ENCODE measurements around the gene SIX2.

The SIX2 gene

GRCh38 chr2:44965684-44966083 is 43.6 kb downstream of the SIX2 start:
- H3K4me1 Mint-ChIP-seq, result no peaks in the 10 kb centered on the region
- no peaks in the 10 kb centered on the region for H3K36me3 Mint-ChIP-seq (ENCODE audit: low read depth)
- no peak overlapping the region for H3K27ac Mint-ChIP-seq
- no peak overlapping the region for H3K4me3 Mint-ChIP-seq
- TF ChIP-seq, protein P1, sequence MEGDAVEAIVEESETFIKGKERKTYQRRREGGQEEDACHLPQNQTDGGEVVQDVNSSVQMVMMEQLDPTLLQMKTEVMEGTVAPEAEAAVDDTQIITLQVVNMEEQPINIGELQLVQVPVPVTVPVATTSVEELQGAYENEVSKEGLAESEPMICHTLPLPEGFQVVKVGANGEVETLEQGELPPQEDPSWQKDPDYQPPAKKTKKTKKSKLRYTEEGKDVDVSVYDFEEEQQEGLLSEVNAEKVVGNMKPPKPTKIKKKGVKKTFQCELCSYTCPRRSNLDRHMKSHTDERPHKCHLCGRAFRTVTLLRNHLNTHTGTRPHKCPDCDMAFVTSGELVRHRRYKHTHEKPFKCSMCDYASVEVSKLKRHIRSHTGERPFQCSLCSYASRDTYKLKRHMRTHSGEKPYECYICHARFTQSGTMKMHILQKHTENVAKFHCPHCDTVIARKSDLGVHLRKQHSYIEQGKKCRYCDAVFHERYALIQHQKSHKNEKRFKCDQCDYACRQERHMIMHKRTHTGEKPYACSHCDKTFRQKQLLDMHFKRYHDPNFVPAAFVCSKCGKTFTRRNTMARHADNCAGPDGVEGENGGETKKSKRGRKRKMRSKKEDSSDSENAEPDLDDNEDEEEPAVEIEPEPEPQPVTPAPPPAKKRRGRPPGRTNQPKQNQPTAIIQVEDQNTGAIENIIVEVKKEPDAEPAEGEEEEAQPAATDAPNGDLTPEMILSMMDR (IDR thresholded peaks at IDR 0.05; ENCODE audit: unreplicated experiment in 3 of 3), result no peak
- H3K27me3 Mint-ChIP-seq (ENCODE audit: low read depth), result peaks cover 60% of the 10 kb centered on the region
- H3K9me3 Mint-ChIP-seq, result no peaks in the 10 kb centered on the region

- H3K9me3 Mint-ChIP-seq, result no peaks in the 10 kb centered on the region
- H3K4me3 Mint-ChIP-seq, result no peak overlapping the region
- H3K36me3 Mint-ChIP-seq (ENCODE audit: low read depth), result no peaks in the 10 kb centered on the region
- TF ChIP-seq, protein P1 (IDR thresholded peaks at IDR 0.05; ENCODE audit: unreplicated experiment in 3 of 3), result peak in 1 of 3 experiments; percentile 16
- H3K4me1 Mint-ChIP-seq, result peaks cover 6% of the 10 kb centered on the region
- no peak overlapping the region for H3K27ac Mint-ChIP-seq
- peaks cover 68% of the 10 kb centered on the region for H3K27me3 Mint-ChIP-seq (ENCODE audit: low read depth)
Measured at GRCh38 chr2:44964752-44965236, 44.5 kb downstream of the SIX2 start.

GRCh38 chr2:44962176-44962695 is 47.0 kb downstream of the SIX2 start:
- Mint-ChIP-seq H3K4me1 (peaks cover 12% of the 10 kb centered on the region), H3K27ac (no peak overlapping the region), H3K36me3 (ENCODE audit: low read depth) (no peaks in the 10 kb centered on the region), H3K27me3 (ENCODE audit: low read depth) (peaks cover 83% of the 10 kb centered on the region), H3K4me3 (no peak overlapping the region), H3K9me3 (no peaks in the 10 kb centered on the region)
- TF ChIP-seq, protein P1 (IDR thresholded peaks at IDR 0.05; ENCODE audit: unreplicated experiment in 3 of 3), result no peak

- Mint-ChIP-seq H3K27me3 (ENCODE audit: low read depth) (peaks cover 90% of the 10 kb centered on the region), H3K36me3 (ENCODE audit: low read depth) (no peaks in the 10 kb centered on the region), H3K9me3 (no peaks in the 10 kb centered on the region), H3K4me3 (no peak overlapping the region), H3K27ac (no peak overlapping the region), H3K4me1 (peaks cover 23% of the 10 kb centered on the region)
- TF ChIP-seq, protein P1 (IDR thresholded peaks at IDR 0.05; ENCODE audit: unreplicated experiment in 3 of 3), result no peak
Measured at GRCh38 chr2:44960871-44961270, 48.4 kb downstream of the SIX2 start.

- Mint-ChIP-seq H3K27me3 (ENCODE audit: low read depth) (peaks cover 91% of the 10 kb centered on the region), H3K4me1 (peaks cover 30% of the 10 kb centered on the region), H3K36me3 (ENCODE audit: low read depth) (no peaks in the 10 kb centered on the region), H3K27ac (no peak overlapping the region), H3K4me3 (no peak overlapping the region), H3K9me3 (no peaks in the 10 kb centered on the region)
- TF ChIP-seq, protein P1 (IDR thresholded peaks at IDR 0.05; ENCODE audit: unreplicated experiment in 3 of 3), result no peak
Measured at GRCh38 chr2:44959855-44960254, 49.4 kb downstream of the SIX2 start.

- Mint-ChIP-seq H3K27ac (no peak overlapping the region), H3K9me3 (no peaks in the 10 kb centered on the region), H3K4me3 (no peak overlapping the region), H3K36me3 (ENCODE audit: low read depth) (no peaks in the 10 kb centered on the region), H3K27me3 (ENCODE audit: low read depth) (peaks cover 95% of the 10 kb centered on the region), H3K4me1 (peaks cover 39% of the 10 kb centered on the region)
- TF ChIP-seq, protein P1 (IDR thresholded peaks at IDR 0.05; ENCODE audit: unreplicated experiment in 3 of 3), result no peak
Measured at GRCh38 chr2:44957656-44958327, 51.5 kb downstream of the SIX2 start.
